ENCODE measurements around the gene SNRNP40.
A peak's percentile ranks its signal among the peaks of the same experiment; 100 is the strongest.

Gene SNRNP40

GRCh38 chr1:31296486-31297276, at the start of gene SNRNP40, which contains the start of gene ZCCHC17:
SNRNP40 (minus strand) TSS chr1:31296788; CDS start chr1:31296751, 37 bp downstream.
ZCCHC17 (plus strand) TSS chr1:31297032; CDS start chr1:31310099, 13,067 bp downstream.
- in situ Hi-C loops (cut with MboI; ENCODE audit: low sequenced_read_pairs, unreplicated experiment) = no loop called here
- TF ChIP-seq CTCF (IDR thresholded peaks at IDR 0.05; ENCODE audit: borderline replicate concordance, control extremely low read depth, extremely low read depth, insufficient read depth, missing control alignments) = peak; percentile 11
- DNase-seq (ENCODE audit: low spot score) = peak; percentile 98

GRCh38 chr1:31345635-31346034, 49.0 kb upstream of the SNRNP40 start:
- in situ Hi-C loops (cut with MboI; ENCODE audit: low sequenced_read_pairs, unreplicated experiment) = no loop called here
- no peak for TF ChIP-seq CTCF (IDR thresholded peaks at IDR 0.05; ENCODE audit: borderline replicate concordance, control extremely low read depth, extremely low read depth, insufficient read depth, missing control alignments)
- DNase-seq (ENCODE audit: low spot score) = no peak

- in situ Hi-C loops (cut with MboI; ENCODE audit: low sequenced_read_pairs, unreplicated experiment) = no loop called here
- no peak for TF ChIP-seq CTCF (IDR thresholded peaks at IDR 0.05; ENCODE audit: borderline replicate concordance, control extremely low read depth, extremely low read depth, insufficient read depth, missing control alignments)
- no peak for DNase-seq (ENCODE audit: low spot score)
Observed at GRCh38 chr1:31344503-31344902, 47.9 kb upstream of the SNRNP40 start.

- no peak for TF ChIP-seq CTCF (IDR thresholded peaks at IDR 0.05; ENCODE audit: borderline replicate concordance, control extremely low read depth, extremely low read depth, insufficient read depth, missing control alignments)
- DNase-seq (ENCODE audit: low spot score) = no peak
- in situ Hi-C loops (cut with MboI; ENCODE audit: low sequenced_read_pairs, unreplicated experiment) = no loop called here
Observed at GRCh38 chr1:31336687-31337467, 40.3 kb upstream of the SNRNP40 start.

- in situ Hi-C loops (cut with MboI; ENCODE audit: low sequenced_read_pairs, unreplicated experiment) = no loop called here
- DNase-seq (ENCODE audit: low spot score) = peak; percentile 50
- TF ChIP-seq CTCF (IDR thresholded peaks at IDR 0.05; ENCODE audit: borderline replicate concordance, control extremely low read depth, extremely low read depth, insufficient read depth, missing control alignments) = peak; percentile 38
Observed at GRCh38 chr1:31335007-31335406, 38.4 kb upstream of the SNRNP40 start.

GRCh38 chr1:31327381-31327780, 30.8 kb upstream of the SNRNP40 start:
- DNase-seq (ENCODE audit: low spot score) = no peak
- in situ Hi-C loops (cut with MboI; ENCODE audit: low sequenced_read_pairs, unreplicated experiment) = no loop called here
- TF ChIP-seq CTCF (IDR thresholded peaks at IDR 0.05; ENCODE audit: borderline replicate concordance, control extremely low read depth, extremely low read depth, insufficient read depth, missing control alignments) = no peak
